ENCODE data around the gene SPRED2. TPM values are rescaled to one million over a fixed set of nuclear protein-coding genes. Genes with fewer than 3 reads are reported as not detected.

SPRED2 gene
- total RNA-seq, 1 donor from 2014 or later, result 18.4 TPM

DNA sequence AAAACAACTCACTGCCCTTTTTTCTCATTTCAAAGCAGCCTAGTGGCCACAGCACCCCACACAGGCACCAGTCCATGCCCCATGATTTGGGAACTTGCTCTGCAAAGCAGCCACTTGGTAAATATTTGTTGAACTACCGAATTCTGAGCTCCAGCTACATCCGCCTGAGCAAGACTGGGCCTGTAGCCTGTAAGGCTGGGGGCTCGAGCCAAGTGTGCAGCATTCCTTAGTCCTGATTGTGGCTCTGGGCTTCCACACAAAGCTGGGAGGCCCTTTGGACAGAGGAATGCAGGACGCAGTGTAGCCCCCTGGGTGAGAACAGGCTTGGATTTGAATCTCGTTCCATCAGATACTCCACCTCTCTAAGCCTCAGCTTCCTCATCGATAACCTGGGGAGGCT, 116.3 kb downstream of the SPRED2 start:
- DNase-seq (ENCODE audit: extremely low spot score in 2 of 2), result no peak
- no peaks in the 10 kb centered on the region for H3K9me3 ChIP-seq
- H3K4me1 ChIP-seq, result peaks cover 32% of the 10 kb centered on the region
- peak overlapping the region; percentile 62 for H3K27ac ChIP-seq
- TF ChIP-seq POLR2A (IDR thresholded peaks at IDR 0.05) (no peak), CTCF (IDR thresholded peaks at IDR 0.05) (no peak), POLR2AphosphoS5 (IDR thresholded peaks at IDR 0.05; ENCODE audit: insufficient read depth in 1 of 2, low read depth in 1 of 2) (no peak)
- intact Hi-C loops (cut with DNase I), result no loop called here
- H3K27me3 ChIP-seq, result no peaks in the 10 kb centered on the region
- H3K36me3 ChIP-seq, result peaks cover 3 to 35% of the 10 kb centered on the region in 2 donors
- no peak overlapping the region for H3K4me3 ChIP-seq

DNA sequence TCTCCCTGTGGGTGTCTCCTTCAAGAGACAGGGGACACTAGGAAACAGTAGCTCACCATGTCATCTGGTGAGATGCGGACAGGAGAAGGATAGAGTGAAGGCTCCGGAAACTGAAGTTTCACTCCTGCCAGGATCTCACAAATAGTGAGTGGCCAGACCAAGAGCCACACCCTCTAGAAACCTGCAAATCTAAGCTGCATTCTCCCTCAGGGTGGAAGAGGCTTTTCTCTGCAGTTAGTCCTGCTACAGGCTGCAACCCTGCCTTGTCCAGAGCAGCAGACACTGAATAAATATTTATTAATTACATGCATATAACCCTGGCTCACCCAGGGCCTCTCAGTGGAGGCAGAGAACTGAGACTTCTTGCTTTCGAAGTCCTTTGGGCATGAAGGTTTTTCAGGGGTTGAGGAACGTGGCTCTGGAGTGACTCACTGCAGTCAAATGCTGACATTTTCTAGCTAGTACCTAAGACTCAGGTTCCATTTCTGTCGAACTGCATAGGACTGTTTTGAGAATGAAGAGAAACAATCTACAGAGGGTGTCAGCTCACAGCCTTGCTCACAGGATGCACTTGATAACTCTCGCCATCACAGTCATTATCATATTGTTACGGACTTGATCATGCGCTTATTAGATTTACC, 117.5 kb downstream of the SPRED2 start:
- DNase-seq (ENCODE audit: extremely low spot score in 2 of 2), result no peak
- intact Hi-C loops (cut with DNase I), result no loop called here
- H3K27me3 ChIP-seq, result no peaks in the 10 kb centered on the region
- H3K4me3 ChIP-seq, result no peak overlapping the region
- H3K4me1 ChIP-seq, result peaks cover 22% of the 10 kb centered on the region
- H3K27ac ChIP-seq, result no peak overlapping the region
- peaks cover 3 to 35% of the 10 kb centered on the region in 2 donors for H3K36me3 ChIP-seq
- TF ChIP-seq CTCF (IDR thresholded peaks at IDR 0.05) (no peak), POLR2AphosphoS5 (IDR thresholded peaks at IDR 0.05; ENCODE audit: insufficient read depth in 1 of 2, low read depth in 1 of 2) (no peak), POLR2A (IDR thresholded peaks at IDR 0.05) (no peak)
- no peaks in the 10 kb centered on the region for H3K9me3 ChIP-seq

DNA sequence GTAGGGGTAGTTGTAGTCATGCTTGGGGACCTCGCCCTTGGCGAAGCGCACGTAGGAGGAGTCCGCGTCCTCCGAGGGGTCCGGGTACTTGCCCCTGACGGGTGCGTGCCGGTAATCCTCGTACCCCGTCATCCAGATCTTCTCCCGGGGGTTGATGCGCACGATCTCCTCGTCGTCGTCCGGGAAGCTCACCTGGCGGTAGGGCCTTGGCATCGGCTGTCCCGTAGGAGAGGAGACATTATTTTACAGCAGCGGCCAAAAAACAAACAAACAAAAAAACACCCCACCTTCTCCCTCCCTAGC, 118.5 kb downstream of the SPRED2 start:
- intact Hi-C loops (cut with DNase I), result no loop called here
- no peak for DNase-seq (ENCODE audit: extremely low spot score in 2 of 2)
- H3K36me3 ChIP-seq, result peaks cover 3 to 35% of the 10 kb centered on the region in 2 donors

GRCh38 chr2:65313126-65313953, 119.1 kb downstream of the SPRED2 start:
- H3K27me3 ChIP-seq, result no peaks in the 10 kb centered on the region
- no peak overlapping the region for H3K27ac ChIP-seq
- peaks cover 21% of the 10 kb centered on the region for H3K4me1 ChIP-seq
- no peaks in the 10 kb centered on the region for H3K9me3 ChIP-seq
- intact Hi-C loops (cut with DNase I), result no loop called here
- TF ChIP-seq CTCF (IDR thresholded peaks at IDR 0.05), result no peak
- H3K4me3 ChIP-seq, result no peak overlapping the region
- H3K36me3 ChIP-seq, result peaks cover 3 to 35% of the 10 kb centered on the region in 2 donors
- no peak for DNase-seq (ENCODE audit: extremely low spot score in 2 of 2)

More for the DNA sequence above, 118.5 kb downstream of the SPRED2 start:
- Histone ChIP-seq H3K4me3 (no peak overlapping the region), H3K9me3 (no peaks in the 10 kb centered on the region), H3K27me3 (no peaks in the 10 kb centered on the region), H3K27ac (no peak overlapping the region), H3K4me1 (peaks cover 21% of the 10 kb centered on the region)
- TF ChIP-seq POLR2A (IDR thresholded peaks at IDR 0.05) (no peak), CTCF (IDR thresholded peaks at IDR 0.05) (no peak), POLR2AphosphoS5 (IDR thresholded peaks at IDR 0.05; ENCODE audit: insufficient read depth in 1 of 2, low read depth in 1 of 2) (no peak)

GRCh38 chr2:65311596-65311995, 120.8 kb downstream of the SPRED2 start:
- H3K4me1 ChIP-seq, result peaks cover 17% of the 10 kb centered on the region
- no peak overlapping the region for H3K4me3 ChIP-seq
- TF ChIP-seq POLR2AphosphoS5 (IDR thresholded peaks at IDR 0.05; ENCODE audit: insufficient read depth in 1 of 2, low read depth in 1 of 2) (no peak), CTCF (IDR thresholded peaks at IDR 0.05) (no peak), POLR2A (IDR thresholded peaks at IDR 0.05) (no peak)
- H3K27ac ChIP-seq, result no peak overlapping the region
- intact Hi-C loops (cut with DNase I), result no loop called here
- no peak for DNase-seq (ENCODE audit: extremely low spot score in 2 of 2)
- peaks cover 3 to 35% of the 10 kb centered on the region in 2 donors for H3K36me3 ChIP-seq
- no peaks in the 10 kb centered on the region for H3K27me3 ChIP-seq
- no peaks in the 10 kb centered on the region for H3K9me3 ChIP-seq

Data from vagina (tissue), 2 donors.